Activated naive CD4-positive, alpha-beta T cell treated with anti-CD3 and anti-CD28 coated beads, Interleukin-2, amount 50 U/mL, for 24 hours (primary cell): ENCODE data around the gene MCC.
A peak's percentile ranks its signal among the peaks of the same experiment; 100 is the strongest.
"Not testable (repeated sequence)": the region's sequence is repeated elsewhere in the genome, so short reads cannot be mapped to it uniquely, and the experiment has no call there.

Experiments
- H3K27ac Mint-ChIP-seq: one replicate; pipeline ENCODE4 v1.8.0; 2021; ENCODE audit warnings: mild to moderate bottlenecking, mixed read lengths
- H3K27me3 Mint-ChIP-seq: one replicate; pipeline ENCODE4 v1.8.0; 2021; ENCODE audit warnings: mixed read lengths
- H3K36me3 Mint-ChIP-seq: one replicate; pipeline ENCODE4 v1.8.0; 2021; ENCODE audit warnings: mixed read lengths
- H3K4me1 Mint-ChIP-seq: one replicate; pipeline ENCODE4 v1.8.0; 2021; ENCODE audit warnings: mixed read lengths
- H3K4me3 Mint-ChIP-seq: one replicate; pipeline ENCODE4 v1.8.0; 2021; ENCODE audit warnings: mild to moderate bottlenecking, mixed read lengths
- H3K9me3 Mint-ChIP-seq: one replicate; pipeline ENCODE4 v1.8.0; 2021; ENCODE audit warnings: mixed read lengths

Gene MCC

GRCh38 chr5:113091622-113092021 is 396.6 kb downstream of the MCC start:
- peaks cover 16% of the 10 kb centered on the region for H3K4me1 Mint-ChIP-seq
- no peaks in the 10 kb centered on the region for H3K36me3 Mint-ChIP-seq
- no peaks in the 10 kb centered on the region for H3K9me3 Mint-ChIP-seq
- no peak overlapping the region for H3K27ac Mint-ChIP-seq
- peaks cover 2% of the 10 kb centered on the region for H3K27me3 Mint-ChIP-seq
- H3K4me3 Mint-ChIP-seq: no peak overlapping the region

GRCh38 chr5:113090336-113091106 is 397.7 kb downstream of the MCC start:
- peaks cover 16% of the 10 kb centered on the region for H3K4me1 Mint-ChIP-seq
- peaks cover 2% of the 10 kb centered on the region for H3K27me3 Mint-ChIP-seq
- H3K9me3 Mint-ChIP-seq: no peaks in the 10 kb centered on the region
- H3K36me3 Mint-ChIP-seq: no peaks in the 10 kb centered on the region
- no peak overlapping the region for H3K27ac Mint-ChIP-seq
- H3K4me3 Mint-ChIP-seq: no peak overlapping the region

GRCh38 chr5:113089653-113090335 is 398.5 kb downstream of the MCC start:
- H3K9me3 Mint-ChIP-seq: no peaks in the 10 kb centered on the region

GRCh38 chr5:113087976-113088514 is 400.2 kb downstream of the MCC start:
- Mint-ChIP-seq H3K4me1 (peaks cover 16% of the 10 kb centered on the region), H3K27ac (no peak overlapping the region)

More at GRCh38 chr5:113089653-113090335, 398.5 kb downstream of the MCC start:
- no peak overlapping the region for H3K4me3 Mint-ChIP-seq
- H3K27ac Mint-ChIP-seq: no peak overlapping the region
- peaks cover 2% of the 10 kb centered on the region for H3K27me3 Mint-ChIP-seq
- H3K36me3 Mint-ChIP-seq: no peaks in the 10 kb centered on the region
- H3K4me1 Mint-ChIP-seq: peaks cover 16% of the 10 kb centered on the region

GRCh38 chr5:113085880-113086409 is 402.3 kb downstream of the MCC start:
- Mint-ChIP-seq H3K27ac (no peak overlapping the region), H3K9me3 (no peaks in the 10 kb centered on the region), H3K4me1 (peaks cover 13% of the 10 kb centered on the region), H3K36me3 (peaks cover 2% of the 10 kb centered on the region), H3K27me3 (peaks cover 2% of the 10 kb centered on the region), H3K4me3 (no peak overlapping the region)

More at GRCh38 chr5:113087976-113088514, 400.2 kb downstream of the MCC start:
- Mint-ChIP-seq H3K9me3 (no peaks in the 10 kb centered on the region), H3K27me3 (peaks cover 2% of the 10 kb centered on the region), H3K4me3 (no peak overlapping the region), H3K36me3 (no peaks in the 10 kb centered on the region)

GRCh38 chr5:113085084-113085414 is 403.2 kb downstream of the MCC start:
- Mint-ChIP-seq H3K36me3 (peaks cover 2% of the 10 kb centered on the region), H3K27ac (no peak overlapping the region), H3K9me3 (no peaks in the 10 kb centered on the region), H3K4me3 (no peak overlapping the region), H3K4me1 (peaks cover 4% of the 10 kb centered on the region), H3K27me3 (peaks cover 1% of the 10 kb centered on the region)

GRCh38 chr5:113084402-113085083 is 403.7 kb downstream of the MCC start:
- no peak overlapping the region for H3K27ac Mint-ChIP-seq
- H3K9me3 Mint-ChIP-seq: no peaks in the 10 kb centered on the region
- H3K27me3 Mint-ChIP-seq: no peaks in the 10 kb centered on the region
- no peak overlapping the region for H3K4me3 Mint-ChIP-seq
- peaks cover 2% of the 10 kb centered on the region for H3K36me3 Mint-ChIP-seq
- H3K4me1 Mint-ChIP-seq: no peaks in the 10 kb centered on the region

- peaks cover 3% of the 10 kb centered on the region for H3K36me3 Mint-ChIP-seq
- no peak overlapping the region for H3K4me3 Mint-ChIP-seq
- H3K27me3 Mint-ChIP-seq: no peaks in the 10 kb centered on the region
- H3K4me1 Mint-ChIP-seq: no peaks in the 10 kb centered on the region
- no peak overlapping the region for H3K27ac Mint-ChIP-seq
- H3K9me3 Mint-ChIP-seq: no peaks in the 10 kb centered on the region
Measured at GRCh38 chr5:113083481-113083880, 404.8 kb downstream of the MCC start.

GRCh38 chr5:113082547-113082905 is 405.7 kb downstream of the MCC start:
- no peaks in the 10 kb centered on the region for H3K4me1 Mint-ChIP-seq
- no peak overlapping the region for H3K4me3 Mint-ChIP-seq
- peaks cover 3% of the 10 kb centered on the region for H3K36me3 Mint-ChIP-seq
- no peaks in the 10 kb centered on the region for H3K9me3 Mint-ChIP-seq
- H3K27me3 Mint-ChIP-seq: no peaks in the 10 kb centered on the region
- H3K27ac Mint-ChIP-seq: no peak overlapping the region

- H3K9me3 Mint-ChIP-seq: no peaks in the 10 kb centered on the region
- H3K36me3 Mint-ChIP-seq: peaks cover 3% of the 10 kb centered on the region
- H3K27ac Mint-ChIP-seq: no peak overlapping the region
- H3K4me1 Mint-ChIP-seq: no peaks in the 10 kb centered on the region
- H3K27me3 Mint-ChIP-seq: no peaks in the 10 kb centered on the region
- H3K4me3 Mint-ChIP-seq: no peak overlapping the region
Measured at GRCh38 chr5:113081881-113082546, 406.2 kb downstream of the MCC start.

- Mint-ChIP-seq H3K4me3 (no peak overlapping the region), H3K27me3 (no peaks in the 10 kb centered on the region), H3K9me3 (no peaks in the 10 kb centered on the region), H3K27ac (no peak overlapping the region), H3K36me3 (peaks cover 7% of the 10 kb centered on the region), H3K4me1 (no peaks in the 10 kb centered on the region)
Measured at GRCh38 chr5:113081091-113081839, 407.0 kb downstream of the MCC start.

GRCh38 chr5:113076649-113077048 is 411.6 kb downstream of the MCC start:
- H3K4me3 Mint-ChIP-seq, H3K27me3 Mint-ChIP-seq, H3K9me3 Mint-ChIP-seq, H3K36me3 Mint-ChIP-seq, H3K27ac Mint-ChIP-seq: not testable (repeated sequence)
- H3K4me1 Mint-ChIP-seq: peaks cover 26% of the 10 kb centered on the region

- Mint-ChIP-seq H3K36me3 (peaks cover 7% of the 10 kb centered on the region), H3K9me3 (no peaks in the 10 kb centered on the region), H3K27ac (no peak overlapping the region), H3K4me3 (no peak overlapping the region), H3K4me1 (peaks cover 26% of the 10 kb centered on the region), H3K27me3 (no peaks in the 10 kb centered on the region)
Measured at GRCh38 chr5:113075019-113075418, 413.2 kb downstream of the MCC start.

- not testable (repeated sequence) for H3K36me3 Mint-ChIP-seq, H3K27me3 Mint-ChIP-seq, H3K9me3 Mint-ChIP-seq, H3K27ac Mint-ChIP-seq
- peaks cover 26% of the 10 kb centered on the region for H3K4me1 Mint-ChIP-seq
- peak overlapping the region; percentile 15 for H3K4me3 Mint-ChIP-seq
Measured at GRCh38 chr5:113073629-113074034, 414.6 kb downstream of the MCC start.

- H3K27me3 Mint-ChIP-seq: no peaks in the 10 kb centered on the region
- H3K27ac Mint-ChIP-seq: no peak overlapping the region
- peaks cover 26% of the 10 kb centered on the region for H3K4me1 Mint-ChIP-seq
- peaks cover 3% of the 10 kb centered on the region for H3K36me3 Mint-ChIP-seq
- no peaks in the 10 kb centered on the region for H3K9me3 Mint-ChIP-seq
- H3K4me3 Mint-ChIP-seq: no peak overlapping the region
Measured at GRCh38 chr5:113071401-113071800, 416.9 kb downstream of the MCC start.
